H9 (cell line): ENCODE measurements around the gene TNIP3. TPM values are rescaled to one million over a fixed set of nuclear protein-coding genes. Genes with fewer than 3 reads are reported as not detected.

Source experiments
- DNase-seq: peaks from one replicate; pipeline ENCODE4 v3.0.0-alpha.2; 2017
- H2AFZ ChIP-seq: one replicate; pipeline ENCODE4 v1.6.1; 2013; ENCODE audit warnings: mild to moderate bottlenecking, low read length, control low read depth, moderate library complexity
- H2AK5ac ChIP-seq: 2 replicates; pipeline ENCODE4 v1.6.1; 2013; ENCODE audit warnings: low read length, control low read depth, mixed read lengths; ENCODE audit not compliant: insufficient read length
- H2BK120ac ChIP-seq: one replicate; pipeline ENCODE4 v1.6.1; 2013; ENCODE audit warnings: low read depth, mild to moderate bottlenecking, low read length, control low read depth, inconsistent platforms; ENCODE audit not compliant: poor library complexity, severe bottlenecking
- H2BK12ac ChIP-seq: 2 replicates; pipeline ENCODE4 v1.6.1; 2013; ENCODE audit warnings: low read length, control low read depth, mixed read lengths, low read depth; ENCODE audit not compliant: insufficient read length
- H2BK15ac ChIP-seq: 2 replicates; pipeline ENCODE4 v1.6.1; 2013; ENCODE audit warnings: low read depth, low read length, control low read depth
- H2BK20ac ChIP-seq: one replicate; pipeline ENCODE4 v1.6.1; 2013; ENCODE audit warnings: low read depth, mild to moderate bottlenecking, low read length, control low read depth, inconsistent platforms; ENCODE audit not compliant: poor library complexity, severe bottlenecking
- H2BK5ac ChIP-seq: 2 replicates; pipeline ENCODE4 v1.6.1; 2013; ENCODE audit warnings: low read length, control low read depth, mixed read lengths; ENCODE audit not compliant: insufficient read length
- H3K14ac ChIP-seq: 2 replicates; pipeline ENCODE4 v1.6.1; 2013; ENCODE audit warnings: low read length, control low read depth; ENCODE audit not compliant: insufficient read depth
- H3K18ac ChIP-seq: 2 replicates; pipeline ENCODE4 v1.6.1; 2013; ENCODE audit warnings: low read depth, mild to moderate bottlenecking, mixed read lengths, low read length, control low read depth; ENCODE audit not compliant: insufficient read length
- H3K23ac ChIP-seq: 2 replicates; pipeline ENCODE4 v1.6.1; 2013; ENCODE audit warnings: low read length, control low read depth, mixed read lengths, low read depth; ENCODE audit not compliant: insufficient read length
- H3K23me2 ChIP-seq: 2 replicates; pipeline ENCODE4 v1.6.1; 2013; ENCODE audit warnings: low read depth, mild to moderate bottlenecking, mixed read lengths, low read length, control low read depth; ENCODE audit not compliant: insufficient read length, poor library complexity, severe bottlenecking
- H3K27ac ChIP-seq: 2 replicates; pipeline ENCODE4 v1.5.1; 2013; ENCODE audit warnings: low read length, control low read depth, mixed read lengths, low read depth; ENCODE audit not compliant: insufficient read length
- H3K27me3 ChIP-seq: 2 replicates; pipeline ENCODE4 v1.6.1; 2013; ENCODE audit warnings: low read length, control low read depth, inconsistent platforms; ENCODE audit not compliant: insufficient read depth
- H3K4ac ChIP-seq: 2 replicates; pipeline ENCODE4 v1.6.1; 2013; ENCODE audit warnings: low read depth, mild to moderate bottlenecking, control low read depth, inconsistent platforms, low read length, moderate library complexity
- H3K4me1 ChIP-seq: 2 replicates; pipeline ENCODE4 v1.6.1; 2013; ENCODE audit warnings: low read length, control low read depth, inconsistent platforms; ENCODE audit not compliant: insufficient read depth
- H3K4me2 ChIP-seq: 2 replicates; pipeline ENCODE4 v1.6.1; 2013; ENCODE audit warnings: low read length, control low read depth, mixed read lengths; ENCODE audit not compliant: insufficient read length, insufficient read depth
- H3K56ac ChIP-seq: 2 replicates; pipeline ENCODE4 v1.6.1; 2013; ENCODE audit warnings: low read depth, mild to moderate bottlenecking, mixed read lengths, low read length, control low read depth; ENCODE audit not compliant: insufficient read length
- H3K79me1 ChIP-seq: 2 replicates; pipeline ENCODE4 v1.6.1; 2013; ENCODE audit warnings: low read depth, mild to moderate bottlenecking, moderate library complexity, low read length, control low read depth, inconsistent platforms; ENCODE audit not compliant: insufficient read depth, poor library complexity, severe bottlenecking
- H3K79me2 ChIP-seq: 2 replicates; pipeline ENCODE4 v1.6.1; 2013; ENCODE audit warnings: low read length, control low read depth, inconsistent platforms; ENCODE audit not compliant: insufficient read depth
- H3K9ac ChIP-seq: 2 replicates; pipeline ENCODE4 v1.6.1; 2013; ENCODE audit warnings: low read length, control low read depth, mixed read lengths; ENCODE audit not compliant: insufficient read length; ENCODE audit errors: extremely low read depth
- H3K9me3 ChIP-seq: one replicate; pipeline ENCODE4 v1.6.1; 2013; ENCODE audit warnings: low read depth, low read length, inconsistent platforms; ENCODE audit not compliant: control insufficient read depth
- H3T11ph ChIP-seq: one replicate; pipeline ENCODE4 v1.6.1; 2013; ENCODE audit warnings: mild to moderate bottlenecking, low read length, control low read depth, inconsistent platforms
- H4K20me1 ChIP-seq: one replicate; pipeline ENCODE4 v1.6.1; 2013; ENCODE audit not compliant: control insufficient read depth, insufficient read length, insufficient read depth
- H4K5ac ChIP-seq: 2 replicates; pipeline ENCODE4 v1.6.1; 2013; ENCODE audit warnings: low read depth, mild to moderate bottlenecking, mixed read lengths, low read length, control low read depth; ENCODE audit not compliant: insufficient read length
- H4K8ac ChIP-seq: replicated peaks from 2 replicates; pipeline ENCODE4 v1.6.1; 2013; ENCODE audit warnings: low read length, control low read depth, mixed read lengths, low read depth; ENCODE audit not compliant: insufficient read length
- H4K91ac ChIP-seq: 2 replicates; pipeline ENCODE4 v1.6.1; 2013; ENCODE audit warnings: low read depth, mild to moderate bottlenecking, moderate library complexity, mixed read lengths, low read length, control low read depth; ENCODE audit not compliant: insufficient read length
- H3K27ac Mint-ChIP-seq, 3 experiments: 2 replicates in 2 of 3; 3 replicates in 1 of 3; pipeline ENCODE4 v1.8.0; 2020 to 2021; ENCODE audit warnings: mixed read lengths in 3 of 3, mild to moderate bottlenecking in 1 of 3, moderate library complexity in 1 of 3
- H3K27me3 Mint-ChIP-seq: 2 replicates; pipeline ENCODE4 v1.8.0; 2021; ENCODE audit warnings: low read depth, mild to moderate bottlenecking, moderate library complexity, mixed read lengths
- H3K36me3 Mint-ChIP-seq, 3 experiments: 2 replicates in 2 of 3; 3 replicates in 1 of 3; pipeline ENCODE4 v1.8.0; 2020 to 2021; ENCODE audit warnings: low read depth in 3 of 3, mixed read lengths in 3 of 3; ENCODE audit not compliant: insufficient read depth in 1 of 3
- H3K4me1 Mint-ChIP-seq, 2 experiments: 2 replicates each; pipeline ENCODE4 v1.8.0; 2020; ENCODE audit warnings: mixed read lengths in 2 of 2
- H3K4me3 Mint-ChIP-seq, 2 experiments: 2 replicates in 1 of 2; 3 replicates in 1 of 2; pipeline ENCODE4 v1.8.0; 2020 to 2021; ENCODE audit warnings: mild to moderate bottlenecking in 2 of 2, mixed read lengths in 2 of 2, moderate library complexity in 1 of 2
- H3K9me3 Mint-ChIP-seq, 2 experiments: 2 replicates in 1 of 2; 3 replicates in 1 of 2; pipeline ENCODE4 v1.8.0; 2020; ENCODE audit warnings: mild to moderate bottlenecking in 2 of 2, mixed read lengths in 2 of 2, moderate library complexity in 1 of 2
- CTCF ChIP-seq: fragments of 200-600 bp; sonication (generic); conservative IDR thresholded peaks from 3 replicates; pipeline ENCODE4 v1.8.0; 2021; ENCODE audit warnings: antibody characterized with exemption, mild to moderate bottlenecking
- WGBS: extraction: QIAGEN DNeasy Blood & Tissue Kit; methylation state at CpG from one replicate; pipeline ENCODE4 v1.1.7; 2013; ENCODE audit warnings: missing lambda C conversion rate, low lambda C conversion rate, mixed read lengths; ENCODE audit not compliant: insufficient read length; ENCODE audit errors: extremely low coverage; 5-methylcytosine and 5-hydroxymethylcytosine counted together
- total RNA-seq: library from RNA; stranded (reverse); gene quantifications from 2 replicates; pipeline ENCODE4 v1.2.1, GENCODE V29; 2021

Gene TNIP3
- total RNA-seq, 1 experiment from 2014 or later, result not detected

GRCh38 chr4:121140716-121141460 lies 23.2 kb downstream of the TNIP3 start:
- H3K27me3 Mint-ChIP-seq, result no peaks in the 10 kb centered on the region
- no peak overlapping the region for H3K9ac ChIP-seq

More at GRCh38 chr4:121140716-121141460, 23.2 kb downstream of the TNIP3 start:
- Mint-ChIP-seq H3K27ac (no peak overlapping the region), H3K9me3 (no peaks in the 10 kb centered on the region), H3K36me3 (no peaks in the 10 kb centered on the region), H3K4me1 (no peaks in the 10 kb centered on the region), H3K4me3 (no peak overlapping the region)
- Histone ChIP-seq H3K23ac (no peak overlapping the region), H3T11ph (no peak overlapping the region), H3K18ac (no peak overlapping the region), H2BK5ac (no peak overlapping the region), H3K4me1 (no peaks in the 10 kb centered on the region), H4K5ac (no peak overlapping the region), H4K91ac (no peak overlapping the region), H3K9me3 (no peaks in the 10 kb centered on the region), H3K79me1 (no peaks in the 10 kb centered on the region), H2BK20ac (no peak overlapping the region), H2BK12ac (no peak overlapping the region), H3K4ac (no peak overlapping the region), H2AK5ac (no peak overlapping the region), H2AFZ (no peak overlapping the region), H3K23me2 (no peaks in the 10 kb centered on the region), H3K4me2 (no peak overlapping the region), H3K14ac (no peak overlapping the region), H3K27me3 (no peaks in the 10 kb centered on the region), H3K56ac (no peak overlapping the region), H3K27ac (no peak overlapping the region), H2BK15ac (no peak overlapping the region), H4K8ac (no peak overlapping the region), H3K79me2 (no peaks in the 10 kb centered on the region), H2BK120ac (no peak overlapping the region), H4K20me1 (no peaks in the 10 kb centered on the region)
- no peak for DNase-seq
- TF ChIP-seq CTCF, result no peak
- 100% methylated on average over 1 of the region's 5 CpGs for WGBS
